ENCODE measurements around the gene HNRNPUL2.

DNA sequence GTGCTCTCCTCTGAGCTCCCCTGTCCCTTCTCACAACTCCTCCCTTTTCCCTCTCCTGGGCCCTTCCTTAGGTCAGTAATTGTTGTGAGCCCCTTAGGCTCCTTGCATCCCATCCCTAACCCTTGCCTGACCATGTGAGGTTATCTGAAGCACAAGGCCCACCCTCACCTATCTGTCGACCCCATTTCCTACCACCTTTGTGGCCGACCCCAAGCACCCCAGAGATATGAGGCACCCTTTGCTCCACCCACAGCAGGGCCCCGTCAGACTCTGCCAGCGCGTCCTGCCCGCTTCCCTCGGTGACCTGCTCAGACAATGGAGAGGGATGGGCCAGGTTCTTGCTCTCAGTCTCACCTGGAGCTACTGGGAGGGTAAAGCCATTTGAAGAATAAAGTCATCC is 18.5 kb downstream of the HNRNPUL2 start:
- TF ChIP-seq TAF1 (IDR thresholded peaks at IDR 0.05; ENCODE audit: borderline replicate concordance, insufficient read depth, low read length), result no peak
- TF ChIP-seq POLR2AphosphoS5 (IDR thresholded peaks at IDR 0.05; ENCODE audit: low read depth, low read length), result no peak; the same call in 1 of the 2 replicates
- TF ChIP-seq, protein P1, sequence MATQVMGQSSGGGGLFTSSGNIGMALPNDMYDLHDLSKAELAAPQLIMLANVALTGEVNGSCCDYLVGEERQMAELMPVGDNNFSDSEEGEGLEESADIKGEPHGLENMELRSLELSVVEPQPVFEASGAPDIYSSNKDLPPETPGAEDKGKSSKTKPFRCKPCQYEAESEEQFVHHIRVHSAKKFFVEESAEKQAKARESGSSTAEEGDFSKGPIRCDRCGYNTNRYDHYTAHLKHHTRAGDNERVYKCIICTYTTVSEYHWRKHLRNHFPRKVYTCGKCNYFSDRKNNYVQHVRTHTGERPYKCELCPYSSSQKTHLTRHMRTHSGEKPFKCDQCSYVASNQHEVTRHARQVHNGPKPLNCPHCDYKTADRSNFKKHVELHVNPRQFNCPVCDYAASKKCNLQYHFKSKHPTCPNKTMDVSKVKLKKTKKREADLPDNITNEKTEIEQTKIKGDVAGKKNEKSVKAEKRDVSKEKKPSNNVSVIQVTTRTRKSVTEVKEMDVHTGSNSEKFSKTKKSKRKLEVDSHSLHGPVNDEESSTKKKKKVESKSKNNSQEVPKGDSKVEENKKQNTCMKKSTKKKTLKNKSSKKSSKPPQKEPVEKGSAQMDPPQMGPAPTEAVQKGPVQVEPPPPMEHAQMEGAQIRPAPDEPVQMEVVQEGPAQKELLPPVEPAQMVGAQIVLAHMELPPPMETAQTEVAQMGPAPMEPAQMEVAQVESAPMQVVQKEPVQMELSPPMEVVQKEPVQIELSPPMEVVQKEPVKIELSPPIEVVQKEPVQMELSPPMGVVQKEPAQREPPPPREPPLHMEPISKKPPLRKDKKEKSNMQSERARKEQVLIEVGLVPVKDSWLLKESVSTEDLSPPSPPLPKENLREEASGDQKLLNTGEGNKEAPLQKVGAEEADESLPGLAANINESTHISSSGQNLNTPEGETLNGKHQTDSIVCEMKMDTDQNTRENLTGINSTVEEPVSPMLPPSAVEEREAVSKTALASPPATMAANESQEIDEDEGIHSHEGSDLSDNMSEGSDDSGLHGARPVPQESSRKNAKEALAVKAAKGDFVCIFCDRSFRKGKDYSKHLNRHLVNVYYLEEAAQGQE (IDR thresholded peaks at IDR 0.05; ENCODE audit: insufficient read depth in 1 of 2, low read depth in 2 of 2, low read length in 2 of 2), result no peak

Data from PFSK-1 (cell line).